Right lobe of liver (tissue), 6 donors: ENCODE data around the gene MRPL12. TPM values are rescaled to one million over a fixed set of nuclear protein-coding genes. Genes with fewer than 3 reads are reported as not detected.
A peak's percentile ranks its signal among the peaks of the same experiment; 100 is the strongest.

Experiments used
- ATAC-seq, 4 donors: fragments of 200-7000 bp; cut with Tn5 transposase; one replicate each; pipeline ENCODE4 v1.9.1; 2020; ENCODE audit warnings: mild to moderate bottlenecking in 4 of 4, moderate library complexity in 4 of 4
- DNase-seq, 3 donors: peaks; one replicate each; pipeline ENCODE4 v3.0.0-alpha.2; 2020
- H3K27ac ChIP-seq, 3 donors: fragments of 200-600 bp; one replicate each; pipeline ENCODE4 v1.8.0; 2022
- H3K27me3 ChIP-seq, 2 donors: fragments of 200-600 bp; one replicate each; pipeline ENCODE4 v1.8.0; 2022
- H3K36me3 ChIP-seq, 4 donors: fragments of 200-600 bp; sonication (generic) in 1 of 4; one replicate each; pipeline versions ENCODE4 v1.5.1 to v1.8.0; 2017 to 2022; ENCODE audit warnings: control low read depth in 1 of 4
- H3K4me1 ChIP-seq, 4 donors: fragments of 200-600 bp; sonication (generic) in 1 of 4; one replicate each; pipeline versions ENCODE4 v1.5.1 to v1.8.0; 2017 to 2022; ENCODE audit warnings: control low read depth in 1 of 4
- H3K4me3 ChIP-seq, 3 donors: fragments of 200-600 bp; one replicate each; pipeline ENCODE4 v1.8.0; 2022
- H3K9me3 ChIP-seq, 4 donors: fragments of 200-600 bp; sonication (generic) in 1 of 4; one replicate each; pipeline versions ENCODE4 v1.5.1 to v1.8.0; 2017 to 2022; ENCODE audit warnings: control low read depth in 1 of 4
- CTCF ChIP-seq, 4 donors: fragments of 200-600 bp in 3 of 4; fragments of 450-650 bp in 1 of 4; IDR thresholded peaks; one replicate each; pipeline versions ENCODE4 v1.5.1 to v1.8.0; 2016 to 2022; ENCODE audit warnings: antibody characterized with exemption in 4 of 4, mild to moderate bottlenecking in 2 of 4
- POLR2A ChIP-seq: fragments of 450-650 bp; IDR thresholded peaks from one replicate; pipeline ENCODE4 v1.6.1; 2017; ENCODE audit warnings: antibody characterized with exemption, mild to moderate bottlenecking
- WGBS: methylation state at CpG from one replicate; pipeline ENCODE4 v1.1.6; 2018; ENCODE audit warnings: low coverage, low lambda C conversion rate; ENCODE audit not compliant: insufficient coverage; ENCODE audit errors: missing lambda C conversion rate; 5-methylcytosine and 5-hydroxymethylcytosine counted together
- intact Hi-C, 2 donors: fragments of 100-400 bp; cut with DNase I; formaldehyde crosslinking; loops; one replicate each; pipeline versions ENCODE4 v1.11.2 to v1.14.1; 2022
- long read RNA-seq: library from polyadenylated mRNA; unstranded; transcript quantifications from one replicate; pipeline ENCODE4 v2.0.0, GENCODE V29; 2019
- total RNA-seq, 6 experiments: library from RNA; depleted of rRNA in 2 of 6; stranded (reverse); fragments of >200 nt in 2 of 6; fragmentation: NEBNext Ultra II Directional in 3 of 6; extraction: Animal tissue kit (Norgen Biotek cat#: 25700) in 3 of 6; gene quantifications; one replicate each; pipeline versions ENCODE4 v1.1.0 to v1.2.4, GENCODE V29; 2016 to 2023
- donor health status: DM: no; HTN: yes; CAD: no.
- donor health status: DM: no; HTN: no; CAD: no.
- donor health status: DM: no; HTN: no; CAD: no.
- donor health status: DM: no; HTN: yes; CAD: no.
- donor health status: DM: no; HTN: yes; CAD: no.

MRPL12 gene
- 100 to 1,000 TPM in 2 of 6 experiments, 10 to 100 TPM in 4; 43.8 to 119 (median 59.3) TPM for total RNA-seq
- long read RNA-seq, transcript MRPL12-201 (5 exons, 1,028 nt): major isoform, 30 of 32 reads
- long read RNA-seq, partial matches to known transcripts: 2 of 32 reads
- long read RNA-seq, other reads (novel, unspliced or antisense): 0 of 32 reads

- peak; percentile 94 to 97 (median 97) for DNase-seq
- peak; percentile 86 to 91 (median 86) for ATAC-seq
- WGBS: 2% methylated on average over 10 of the region's 102 CpGs
- intact Hi-C loops: no loop called here
- no peaks in the 10 kb centered on the region for H3K9me3 ChIP-seq
- peaks cover 0 to 28% (median 9%) of the 10 kb centered on the region in 4 donors for H3K4me1 ChIP-seq
- H3K27me3 ChIP-seq: no peaks in the 10 kb centered on the region
- H3K36me3 ChIP-seq: peaks cover 0 to 57% (median 15%) of the 10 kb centered on the region in 4 donors
- peak within 1 kb of the TSS; percentile 84 to 92 (median 91) for H3K27ac ChIP-seq
- H3K4me3 ChIP-seq: peak within 1 kb of the TSS; percentile 95 to 100 (median 99)
- TF ChIP-seq CTCF (IDR thresholded peaks at IDR 0.05) (peak in 2 of 4 donors; percentile 13 to 20), POLR2A (peak; percentile 90)
Observed at GRCh38 chr17:81702934-81703746, at the start of gene MRPL12. TSS of gene MRPL12 (plus strand) at chr17:81703367. CDS start at chr17:81703502, 135 bp downstream.

GRCh38 chr17:81655378-81656117, 47.6 kb upstream of the MRPL12 start:
- H3K4me1 ChIP-seq: no peaks in the 10 kb centered on the region
- WGBS: 30% methylated on average over 3 of the region's 18 CpGs
- no peak overlapping the region for H3K27ac ChIP-seq
- H3K27me3 ChIP-seq: no peaks in the 10 kb centered on the region
- DNase-seq: no peak
- TF ChIP-seq CTCF (IDR thresholded peaks at IDR 0.05): no peak
- TF ChIP-seq POLR2A: no peak
- intact Hi-C loops: no loop called here
- H3K36me3 ChIP-seq: no peaks in the 10 kb centered on the region
- no peak overlapping the region for H3K4me3 ChIP-seq
- no peaks in the 10 kb centered on the region for H3K9me3 ChIP-seq
- peak in 2 of 4 donors; percentile 31 to 35 for ATAC-seq

GRCh38 chr17:81656118-81656743, 46.9 kb upstream of the MRPL12 start, which contains the start of gene PDE6G:
TSS of gene PDE6G (minus strand) at chr17:81656542. CDS start at chr17:81653305, 3,237 bp downstream.
- no peaks in the 10 kb centered on the region for H3K9me3 ChIP-seq
- no peaks in the 10 kb centered on the region for H3K4me1 ChIP-seq
- H3K27ac ChIP-seq: no peak within 1 kb of the TSS
- H3K27me3 ChIP-seq: no peaks in the 10 kb centered on the region
- DNase-seq (no peak), ATAC-seq (no peak)
- TF ChIP-seq POLR2A: no peak
- TF ChIP-seq CTCF (IDR thresholded peaks at IDR 0.05): no peak
- intact Hi-C loops: no loop called here
- WGBS: no CpG with 5 or more reads among the region's 15 CpGs
- no peaks in the 10 kb centered on the region for H3K36me3 ChIP-seq
- H3K4me3 ChIP-seq: no peak within 1 kb of the TSS

- H3K27ac ChIP-seq: no peak overlapping the region
- peak in 3 of 4 donors; percentile 19 to 40 (median 32) for ATAC-seq
- no peak overlapping the region for H3K4me3 ChIP-seq
- intact Hi-C loops: no loop called here
- no CpG with 5 or more reads among the region's 4 CpGs for WGBS
- TF ChIP-seq POLR2A (no peak), CTCF (IDR thresholded peaks at IDR 0.05) (no peak)
- no peaks in the 10 kb centered on the region for H3K4me1 ChIP-seq
- DNase-seq: no peak
- H3K27me3 ChIP-seq: no peaks in the 10 kb centered on the region
- H3K9me3 ChIP-seq: no peaks in the 10 kb centered on the region
- H3K36me3 ChIP-seq: no peaks in the 10 kb centered on the region
Observed at GRCh38 chr17:81656835-81657234, 46.3 kb upstream of the MRPL12 start.
